Neuronal stem cell (in vitro differentiated cells): ENCODE measurements around the gene KDM7A.

Source experiments
- DNase-seq: peaks from one replicate; pipeline ENCODE4 v3.0.0-alpha.2; 2013; ENCODE audit warnings: low spot score
- H2AFZ ChIP-seq: one replicate; pipeline ENCODE4 v1.6.1; 2013; ENCODE audit warnings: mild to moderate bottlenecking, low read length, inconsistent platforms
- H2AK5ac ChIP-seq: 2 replicates; pipeline ENCODE4 v1.6.1; 2013; ENCODE audit warnings: low read depth, mild to moderate bottlenecking, inconsistent platforms, low read length, moderate library complexity, mixed read lengths
- H2BK120ac ChIP-seq: 2 replicates; pipeline ENCODE4 v1.6.1; 2013; ENCODE audit warnings: low read depth, mild to moderate bottlenecking, inconsistent platforms, low read length, moderate library complexity, mixed read lengths
- H2BK12ac ChIP-seq: one replicate; pipeline ENCODE4 v1.6.1; 2013; ENCODE audit warnings: low read length, inconsistent platforms
- H2BK15ac ChIP-seq: 2 replicates; pipeline ENCODE4 v1.6.1; 2013; ENCODE audit warnings: mild to moderate bottlenecking, low read length, inconsistent platforms, mixed read lengths
- H2BK5ac ChIP-seq: one replicate; pipeline ENCODE4 v1.6.1; 2013; ENCODE audit warnings: inconsistent platforms, mild to moderate bottlenecking, low read length, moderate library complexity
- H3K14ac ChIP-seq: one replicate; pipeline ENCODE4 v1.6.1; 2013; ENCODE audit warnings: low read length, inconsistent platforms
- H3K18ac ChIP-seq: 2 replicates; pipeline ENCODE4 v1.6.1; 2013; ENCODE audit warnings: low read length, inconsistent platforms
- H3K23ac ChIP-seq: 2 replicates; pipeline ENCODE4 v1.6.1; 2013; ENCODE audit warnings: low read depth, mild to moderate bottlenecking, mixed read lengths, low read length, inconsistent platforms; ENCODE audit not compliant: poor library complexity
- H3K27ac ChIP-seq: replicated peaks from 3 replicates; pipeline ENCODE4 v1.5.1; 2013; ENCODE audit warnings: low read length, inconsistent platforms
- H3K27me3 ChIP-seq, 3 experiments: 2 replicates each; pipeline ENCODE4 v1.6.1; 2013; ENCODE audit warnings: low read length in 3 of 3, mild to moderate bottlenecking in 2 of 3, inconsistent platforms in 1 of 3, low read depth in 1 of 3, mixed read lengths in 1 of 3, moderate library complexity in 1 of 3; ENCODE audit not compliant: control insufficient read depth in 3 of 3, insufficient read depth in 3 of 3
- H3K36me3 ChIP-seq, 2 donors: replicated peaks in 1 of 2; 2 replicates each; pipeline ENCODE4 v1.6.1; 2013; ENCODE audit warnings: low read length in 2 of 2; ENCODE audit not compliant: control insufficient read depth in 2 of 2, insufficient read depth in 2 of 2
- H3K4ac ChIP-seq: 2 replicates; pipeline ENCODE4 v1.6.1; 2013; ENCODE audit warnings: inconsistent platforms, mild to moderate bottlenecking, low read length, moderate library complexity
- H3K4me1 ChIP-seq, 2 donors: 1 replicate in 1 of 2; 2 replicates in 1 of 2; pipeline ENCODE4 v1.6.1; 2013; ENCODE audit warnings: low read length in 2 of 2, low read depth in 1 of 2; ENCODE audit not compliant: control insufficient read depth in 2 of 2, insufficient read depth in 1 of 2
- H3K4me2 ChIP-seq: one replicate; pipeline ENCODE4 v1.6.1; 2013; ENCODE audit warnings: mild to moderate bottlenecking, low read length, inconsistent platforms; ENCODE audit not compliant: insufficient read depth, poor library complexity, severe bottlenecking
- H3K4me3 ChIP-seq, 2 donors: 2 replicates each; pipeline ENCODE4 v1.5.1; 2013; ENCODE audit warnings: low read length in 2 of 2, mild to moderate bottlenecking in 2 of 2, inconsistent platforms in 1 of 2, moderate library complexity in 1 of 2
- H3K79me1 ChIP-seq: one replicate; pipeline ENCODE4 v1.6.1; 2013; ENCODE audit warnings: low read depth, mild to moderate bottlenecking, inconsistent platforms, low read length, moderate library complexity
- H3K9ac ChIP-seq: one replicate; pipeline ENCODE4 v1.6.1; 2013; ENCODE audit warnings: mild to moderate bottlenecking, low read depth, low read length, inconsistent platforms; ENCODE audit not compliant: poor library complexity
- H3K9me3 ChIP-seq, 2 donors: replicated peaks in 1 of 2; 2 replicates each; pipeline versions ENCODE3 to v1.6.1; 2013; ENCODE audit warnings: low read length in 2 of 2, mild to moderate bottlenecking in 2 of 2, inconsistent platforms in 1 of 2, low read depth in 1 of 2, mixed read lengths in 1 of 2, moderate library complexity in 1 of 2; ENCODE audit not compliant: control insufficient read depth in 2 of 2, insufficient read depth in 1 of 2
- H4K8ac ChIP-seq: one replicate; pipeline ENCODE4 v1.6.1; 2013; ENCODE audit warnings: low read depth, mild to moderate bottlenecking, inconsistent platforms, low read length, moderate library complexity
- H4K91ac ChIP-seq: one replicate; pipeline ENCODE4 v1.6.1; 2013; ENCODE audit warnings: low read length, low read depth, mild to moderate bottlenecking, inconsistent platforms; ENCODE audit not compliant: poor library complexity
- WGBS, 2 donors: extraction: QIAGEN DNeasy Blood & Tissue Kit; methylation state at CpG; one replicate each; pipeline ENCODE4 v1.1.7; 2013; ENCODE audit warnings: missing lambda C conversion rate in 2 of 2, mixed read lengths in 1 of 2; ENCODE audit not compliant: insufficient read length in 2 of 2, insufficient replicate concordance in 1 of 2; ENCODE audit errors: extremely low coverage in 2 of 2; 5-methylcytosine and 5-hydroxymethylcytosine counted together

The KDM7A gene

GRCh38 chr7:140053812-140054539 lies 122.8 kb downstream of the KDM7A start:
- H3K4me1 ChIP-seq: no peaks in the 10 kb centered on the region
- no peak overlapping the region for H3K27ac ChIP-seq
- no peak overlapping the region for H2BK15ac ChIP-seq
- H3K18ac ChIP-seq: no peak overlapping the region
- no peak overlapping the region for H3K4me3 ChIP-seq
- no peaks in the 10 kb centered on the region for H3K9me3 ChIP-seq
- H2BK120ac ChIP-seq: no peak overlapping the region
- no peak overlapping the region for H3K4ac ChIP-seq
- no peak overlapping the region for H2AFZ ChIP-seq
- no peak overlapping the region for H3K9ac ChIP-seq
- no peak overlapping the region for H2BK5ac ChIP-seq
- H4K8ac ChIP-seq: no peak overlapping the region
- no peak overlapping the region for H4K91ac ChIP-seq
- no peak overlapping the region for H3K14ac ChIP-seq
- no peaks in the 10 kb centered on the region for H3K79me1 ChIP-seq
- DNase-seq: no peak
- WGBS, 2 donors: no CpG with 5 or more reads among the region's 3 CpGs
- no peak overlapping the region for H3K23ac ChIP-seq
- no peaks in the 10 kb centered on the region for H3K36me3 ChIP-seq
- no peak overlapping the region for H2AK5ac ChIP-seq
- no peaks in the 10 kb centered on the region for H3K27me3 ChIP-seq
- no peak overlapping the region for H2BK12ac ChIP-seq
- H3K4me2 ChIP-seq: no peak overlapping the region

- H3K27me3 ChIP-seq: no peaks in the 10 kb centered on the region
- H3K4me3 ChIP-seq: no peak overlapping the region
- no peak overlapping the region for H2AK5ac ChIP-seq
- no peak overlapping the region for H2AFZ ChIP-seq
- H3K79me1 ChIP-seq: no peaks in the 10 kb centered on the region
- H2BK12ac ChIP-seq: no peak overlapping the region
- no peak overlapping the region for H3K14ac ChIP-seq
- H4K91ac ChIP-seq: no peak overlapping the region
- DNase-seq: no peak
- H2BK120ac ChIP-seq: no peak overlapping the region
- no peak overlapping the region for H2BK5ac ChIP-seq
- H4K8ac ChIP-seq: no peak overlapping the region
- no peaks in the 10 kb centered on the region for H3K4me1 ChIP-seq
- H3K9me3 ChIP-seq: no peaks in the 10 kb centered on the region
- no peaks in the 10 kb centered on the region for H3K36me3 ChIP-seq
- H2BK15ac ChIP-seq: no peak overlapping the region
- H3K18ac ChIP-seq: no peak overlapping the region
- H3K4ac ChIP-seq: no peak overlapping the region
- no peak overlapping the region for H3K23ac ChIP-seq
- H3K9ac ChIP-seq: no peak overlapping the region
- H3K27ac ChIP-seq: no peak overlapping the region
- H3K4me2 ChIP-seq: no peak overlapping the region
These were observed 125.0 kb downstream of the KDM7A start for GRCh38 chr7:140051820-140052219.

GRCh38 chr7:140050100-140050499 lies 126.7 kb downstream of the KDM7A start:
- H2AK5ac ChIP-seq: no peak overlapping the region
- no peak overlapping the region for H2BK5ac ChIP-seq
- H3K79me1 ChIP-seq: no peaks in the 10 kb centered on the region
- H3K14ac ChIP-seq: no peak overlapping the region
- H4K91ac ChIP-seq: no peak overlapping the region
- no peak overlapping the region for H2BK120ac ChIP-seq
- H2BK15ac ChIP-seq: no peak overlapping the region
- no peak overlapping the region for H2BK12ac ChIP-seq
- no peaks in the 10 kb centered on the region for H3K9me3 ChIP-seq
- no peak overlapping the region for H3K4me3 ChIP-seq
- H3K9ac ChIP-seq: no peak overlapping the region
- H3K23ac ChIP-seq: no peak overlapping the region
- H3K4ac ChIP-seq: no peak overlapping the region
- H3K27ac ChIP-seq: no peak overlapping the region
- H3K4me2 ChIP-seq: no peak overlapping the region
- H3K18ac ChIP-seq: no peak overlapping the region
- H3K27me3 ChIP-seq: no peaks in the 10 kb centered on the region
- H2AFZ ChIP-seq: no peak overlapping the region
- H3K4me1 ChIP-seq: no peaks in the 10 kb centered on the region
- WGBS, 2 donors: no CpG with 5 or more reads among the region's 3 CpGs
- H3K36me3 ChIP-seq: no peaks in the 10 kb centered on the region
- H4K8ac ChIP-seq: no peak overlapping the region
- DNase-seq: no peak

- no peak overlapping the region for H2BK15ac ChIP-seq
- WGBS, 2 donors: no CpG with 5 or more reads among the region's 5 CpGs
- H3K9me3 ChIP-seq: no peaks in the 10 kb centered on the region
- no peak overlapping the region for H2BK12ac ChIP-seq
- H3K4me2 ChIP-seq: no peak overlapping the region
- H2BK120ac ChIP-seq: no peak overlapping the region
- no peaks in the 10 kb centered on the region for H3K4me1 ChIP-seq
- no peak overlapping the region for H4K8ac ChIP-seq
- H3K9ac ChIP-seq: no peak overlapping the region
- H3K4ac ChIP-seq: no peak overlapping the region
- H3K79me1 ChIP-seq: no peaks in the 10 kb centered on the region
- H4K91ac ChIP-seq: no peak overlapping the region
- no peaks in the 10 kb centered on the region for H3K27me3 ChIP-seq
- H3K14ac ChIP-seq: no peak overlapping the region
- no peak overlapping the region for H3K18ac ChIP-seq
- no peak overlapping the region for H3K23ac ChIP-seq
- no peak for DNase-seq
- no peak overlapping the region for H2AK5ac ChIP-seq
- no peak overlapping the region for H3K4me3 ChIP-seq
- no peak overlapping the region for H2BK5ac ChIP-seq
- H3K36me3 ChIP-seq: no peaks in the 10 kb centered on the region
- H3K27ac ChIP-seq: no peak overlapping the region
- H2AFZ ChIP-seq: no peak overlapping the region
These were observed 127.3 kb downstream of the KDM7A start for GRCh38 chr7:140049339-140050024.
